GM21381 (cell line): ENCODE results near the gene SEC14L2.
"Not testable (repeated sequence)": the region's sequence is repeated elsewhere in the genome, so short reads cannot be mapped to it uniquely, and the experiment has no call there.

Experiments
- ATAC-seq: cut with Tn5 transposase; IDR thresholded peaks from one replicate; pipeline ENCODE4 v1.9.1; 2021; ENCODE audit warnings: mild to moderate bottlenecking, moderate library complexity; ENCODE audit not compliant: unreplicated experiment

The SEC14L2 gene

GRCh38 chr22:30447656-30448055, 50.8 kb downstream of the SEC14L2 start:
- ATAC-seq: no peak

- not testable (repeated sequence) for ATAC-seq
Measured at GRCh38 chr22:30451488-30451887, 54.7 kb downstream of the SEC14L2 start.

GRCh38 chr22:30452861-30453260, 56.0 kb downstream of the SEC14L2 start:
- no peak for ATAC-seq

DNA sequence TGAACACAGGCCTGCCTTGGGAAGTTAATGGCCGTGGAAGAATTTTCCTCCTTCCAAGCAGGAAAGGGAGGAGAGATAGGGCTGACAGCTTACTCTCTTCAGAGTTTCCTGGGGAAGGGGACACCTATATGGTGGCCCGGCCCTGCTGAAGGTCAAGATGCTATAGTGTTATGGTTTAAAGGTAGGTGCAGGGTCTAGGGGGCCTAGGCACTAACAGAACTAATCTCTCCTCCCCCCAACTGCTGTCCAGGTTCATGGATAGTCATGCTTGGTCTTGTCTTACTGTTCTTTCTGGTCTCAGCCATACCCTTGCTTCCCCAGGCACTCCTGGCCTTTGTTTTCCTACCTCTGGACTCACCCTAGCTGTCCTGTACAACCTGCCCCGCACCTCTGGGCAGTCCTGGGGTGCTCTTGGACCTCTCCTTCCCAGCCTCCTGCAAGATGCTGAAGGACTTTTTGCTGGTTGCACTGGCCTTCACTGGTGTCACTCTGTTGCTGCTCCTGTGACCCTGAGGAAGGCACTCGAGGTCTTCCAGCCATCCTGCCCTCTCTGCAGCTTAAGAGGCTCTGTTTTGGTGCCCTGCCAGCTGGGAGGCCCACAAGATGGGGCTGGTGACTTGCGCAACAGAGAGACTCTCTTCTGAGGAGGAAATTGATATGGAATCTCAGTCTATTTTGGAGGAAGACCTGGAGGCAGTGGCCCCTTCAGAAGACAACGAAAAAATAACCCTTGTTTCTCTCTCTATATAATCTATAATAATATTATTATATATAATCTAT, 57.1 kb downstream of the SEC14L2 start:
- ATAC-seq: no peak

- ATAC-seq: no peak
Measured at GRCh38 chr22:30455075-30455840, 58.4 kb downstream of the SEC14L2 start.

- no peak for ATAC-seq
Measured at GRCh38 chr22:30457981-30458380, 61.2 kb downstream of the SEC14L2 start.

- ATAC-seq: no peak
Measured at GRCh38 chr22:30459181-30460052, 62.6 kb downstream of the SEC14L2 start.

DNA sequence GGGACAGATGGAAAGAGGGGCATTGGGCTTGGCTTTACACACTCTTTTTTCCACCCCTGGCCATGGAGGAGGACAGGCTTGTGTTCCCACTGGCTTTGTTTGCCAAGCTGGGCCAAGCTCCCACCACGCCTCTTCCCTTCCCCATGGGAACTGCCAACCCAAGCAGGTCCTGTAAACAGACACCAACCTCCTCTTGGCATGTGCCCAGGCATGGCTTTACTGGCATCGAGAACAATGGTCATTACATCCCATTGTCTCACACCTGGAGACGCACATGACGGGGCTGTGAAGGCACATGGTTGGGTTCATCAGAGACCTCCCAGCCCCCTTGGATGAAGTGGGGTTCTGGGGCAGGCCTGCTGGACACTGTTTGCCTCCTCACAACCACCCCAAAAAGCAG, 63.3 kb downstream of the SEC14L2 start:
- no peak for ATAC-seq

- ATAC-seq: not testable (repeated sequence)
Measured at GRCh38 chr22:30460555-30460954, 63.7 kb downstream of the SEC14L2 start.

- ATAC-seq: no peak
Measured at GRCh38 chr22:30469165-30469564, 72.3 kb downstream of the SEC14L2 start.

- ATAC-seq: no peak
Measured at GRCh38 chr22:30470655-30471054, 73.8 kb downstream of the SEC14L2 start.

GRCh38 chr22:30471616-30472318, 74.9 kb downstream of the SEC14L2 start, which contains the start of gene SEC14L3:
Gene SEC14L3 (minus strand): TSS chr22:30472017. CDS start chr22:30471958, 59 bp downstream.
- no peak for ATAC-seq

- no peak for ATAC-seq
Measured at GRCh38 chr22:30472994-30473720, 76.3 kb downstream of the SEC14L2 start.

DNA sequence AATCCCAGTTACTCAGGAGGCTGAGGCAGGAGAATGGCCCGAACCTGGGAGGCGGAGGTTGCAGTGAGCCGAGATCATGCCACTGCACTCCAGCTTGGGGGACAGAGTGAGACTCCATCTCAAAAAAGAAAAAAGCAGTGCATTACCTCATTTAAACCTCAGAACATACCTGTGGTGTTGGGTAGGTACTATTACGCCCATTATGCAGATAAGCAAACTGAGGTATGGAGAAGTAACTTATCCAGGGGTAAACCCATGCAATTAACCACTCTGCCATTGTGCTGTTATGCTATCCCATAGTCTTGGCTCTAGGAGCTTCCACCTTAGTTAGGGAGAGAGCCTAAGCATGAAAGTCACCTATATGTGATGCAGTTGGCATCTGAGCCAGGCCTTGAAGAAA, 77.3 kb downstream of the SEC14L2 start:
- no peak for ATAC-seq
